Upper lobe of left lung (tissue), 4 donors: ENCODE measurements around the gene IGSF8.

ENCODE experiments used
- CTCF ChIP-seq, 6 experiments: fragments of 450-650 bp in 4 of 6; fragments of 200-600 bp in 2 of 6; sonication (generic) in 2 of 6; IDR thresholded peaks; one replicate each; pipeline ENCODE4 v1.5.1; 2016 to 2019; ENCODE audit warnings: antibody characterized with exemption in 6 of 6
- EP300 ChIP-seq, 4 donors: sonication (generic); formaldehyde crosslinking; IDR thresholded peaks; one replicate each; pipeline ENCODE4 v1.5.1; 2017; ENCODE audit warnings: antibody characterized with exemption in 4 of 4, control low read depth in 2 of 4
- POLR2A ChIP-seq, 4 donors: fragments of 450-650 bp; IDR thresholded peaks; one replicate each; pipeline ENCODE4 v1.5.1; 2016 to 2017; ENCODE audit warnings: antibody characterized with exemption in 4 of 4, mild to moderate bottlenecking in 2 of 4
- POLR2AphosphoS5 ChIP-seq, 2 donors: sonication (generic); formaldehyde crosslinking; IDR thresholded peaks; one replicate each; pipeline ENCODE4 v1.5.1; 2017; ENCODE audit warnings: antibody characterized with exemption in 2 of 2

GRCh38 chr1:160093069-160093395 is 5.4 kb downstream of the IGSF8 start:
- TF ChIP-seq CTCF (IDR thresholded peaks at IDR 0.05) (no peak), POLR2A (IDR thresholded peaks at IDR 0.05) (no peak), POLR2AphosphoS5 (IDR thresholded peaks at IDR 0.05) (no peak), EP300 (IDR thresholded peaks at IDR 0.05) (no peak)
